CD14-positive monocyte (primary cell): ENCODE data around the gene ZNF101. TPM values are rescaled to one million over a fixed set of nuclear protein-coding genes. Genes with fewer than 3 reads are reported as not detected.

Experiments used
- DNase-seq, 3 donors: peaks; one replicate each; pipeline ENCODE4 v3.0.0-alpha.2; 2011 to 2022
- H2AFZ ChIP-seq: 2 replicates; pipeline ENCODE4 v1.6.0; 2012; ENCODE audit warnings: mild to moderate bottlenecking, low read depth, low read length, inconsistent platforms; ENCODE audit not compliant: insufficient read depth, poor library complexity, severe bottlenecking
- H3K27ac ChIP-seq, 2 donors: 1 replicate in 1 of 2; 2 replicates in 1 of 2; pipeline ENCODE4 v1.5.1; 2012 to 2013; ENCODE audit warnings: low read length in 2 of 2, control low read depth in 1 of 2, inconsistent platforms in 1 of 2, low read depth in 1 of 2, mild to moderate bottlenecking in 1 of 2
- H3K27me3 ChIP-seq, 2 donors: one replicate each; pipeline versions ENCODE4 v1.6.0 to v1.6.1; 2011 to 2013; ENCODE audit warnings: low read length in 2 of 2; ENCODE audit not compliant: control insufficient read depth in 2 of 2, insufficient read depth in 2 of 2
- H3K36me3 ChIP-seq, 2 donors: replicated peaks in 1 of 2; 1 replicate in 1 of 2; 2 replicates in 1 of 2; pipeline versions ENCODE4 v1.5.1 to v1.6.1; 2012 to 2013; ENCODE audit warnings: low read length in 2 of 2, control low read depth in 1 of 2, inconsistent platforms in 1 of 2, mild to moderate bottlenecking in 1 of 2; ENCODE audit not compliant: insufficient read depth in 2 of 2, control insufficient read depth in 1 of 2
- H3K4me1 ChIP-seq, 2 donors: 1 replicate in 1 of 2; 2 replicates in 1 of 2; pipeline versions ENCODE4 v1.5.1 to v1.6.1; 2012 to 2013; ENCODE audit warnings: low read length in 2 of 2, control low read depth in 1 of 2, inconsistent platforms in 1 of 2, mild to moderate bottlenecking in 1 of 2, moderate library complexity in 1 of 2; ENCODE audit not compliant: insufficient read depth in 2 of 2, control insufficient read depth in 1 of 2
- H3K4me2 ChIP-seq: replicated peaks from 2 replicates; pipeline ENCODE3; 2012; ENCODE audit warnings: low read length, moderate library complexity, mild to moderate bottlenecking; ENCODE audit not compliant: poor library complexity, severe bottlenecking; ENCODE audit errors: extremely low read depth
- H3K4me3 ChIP-seq, 3 experiments: fragments of 200-600 bp in 1 of 3; sonication (generic) in 1 of 3; replicated peaks in 1 of 3; 1 replicate in 2 of 3; 2 replicates in 1 of 3; pipeline ENCODE4 v1.5.1; 2011 to 2013; ENCODE audit warnings: low read length in 3 of 3, mild to moderate bottlenecking in 3 of 3, control low read depth in 2 of 3, low read depth in 2 of 3, inconsistent platforms in 1 of 3, moderate library complexity in 1 of 3
- H3K79me2 ChIP-seq: 2 replicates; pipeline ENCODE4 v1.6.0; 2012; ENCODE audit warnings: mild to moderate bottlenecking, control low read depth, inconsistent platforms, low read length, moderate library complexity; ENCODE audit not compliant: insufficient read depth
- H3K9ac ChIP-seq: 2 replicates; pipeline ENCODE4 v1.6.0; 2017; ENCODE audit warnings: low read length, mild to moderate bottlenecking; ENCODE audit not compliant: insufficient read depth, poor library complexity, severe bottlenecking
- H3K9me3 ChIP-seq, 2 donors: replicated peaks in 1 of 2; 1 replicate in 1 of 2; 2 replicates in 1 of 2; pipeline versions ENCODE4 v1.5.1 to v1.6.1; 2012 to 2013; ENCODE audit warnings: low read length in 2 of 2, control low read depth in 1 of 2; ENCODE audit not compliant: control insufficient read depth in 1 of 2, insufficient read depth in 1 of 2
- H4K20me1 ChIP-seq: 2 replicates; pipeline ENCODE4 v1.6.0; 2012; ENCODE audit warnings: mild to moderate bottlenecking, low read length, control low read depth, moderate library complexity; ENCODE audit not compliant: insufficient read depth
- H3K27ac Mint-ChIP-seq, 7 donors: one replicate each; pipeline ENCODE4 v1.8.0; 2020; ENCODE audit warnings: mild to moderate bottlenecking in 7 of 7, mixed read lengths in 7 of 7, moderate library complexity in 6 of 7, inconsistent platforms in 2 of 7
- H3K27me3 Mint-ChIP-seq, 3 donors: one replicate each; pipeline ENCODE4 v1.8.0; 2021 to 2022; ENCODE audit warnings: low read depth in 3 of 3, mild to moderate bottlenecking in 3 of 3, mixed read lengths in 3 of 3, moderate library complexity in 3 of 3, inconsistent platforms in 1 of 3
- H3K36me3 Mint-ChIP-seq, 2 donors: one replicate each; pipeline ENCODE4 v1.8.0; 2020; ENCODE audit warnings: mixed read lengths in 2 of 2, inconsistent platforms in 1 of 2, mild to moderate bottlenecking in 1 of 2
- H3K4me1 Mint-ChIP-seq: one replicate; pipeline ENCODE4 v1.8.0; 2020; ENCODE audit warnings: mild to moderate bottlenecking, mixed read lengths
- H3K4me3 Mint-ChIP-seq, 2 donors: one replicate each; pipeline ENCODE4 v1.8.0; 2020; ENCODE audit warnings: mild to moderate bottlenecking in 2 of 2, mixed read lengths in 2 of 2, moderate library complexity in 1 of 2
- H3K9me3 Mint-ChIP-seq, 7 donors: one replicate each; pipeline ENCODE4 v1.8.0; 2020 to 2022; ENCODE audit warnings: mixed read lengths in 7 of 7, mild to moderate bottlenecking in 6 of 7, moderate library complexity in 6 of 7, inconsistent platforms in 2 of 7
- CTCF ChIP-seq: fragments of 200-600 bp; IDR thresholded peaks from one replicate; pipeline ENCODE4 v1.8.0; 2022; ENCODE audit warnings: antibody characterized with exemption, mild to moderate bottlenecking
- WGBS: methylation state at CpG from one replicate; pipeline ENCODE4 v1.1.5; 2013; ENCODE audit warnings: missing lambda C conversion rate; ENCODE audit not compliant: insufficient coverage; 5-methylcytosine and 5-hydroxymethylcytosine counted together
- intact Hi-C, 2 donors: fragments of 100-400 bp; cut with micrococcal nuclease; formaldehyde crosslinking; loops; one replicate each; pipeline versions ENCODE4 v1.15.0 to v1.15.1; 2023
- polyA minus RNA-seq: library from RNA; depleted of rRNA, polyadenylated mRNA; stranded (reverse); fragments of >200 nt; gene quantifications from 2 replicates; pipeline ENCODE4 v1.2.3, GENCODE V29; 2012
- polyA plus RNA-seq, 3 donors: library from polyadenylated mRNA; depleted of rRNA in 1 of 3; unstranded in 2 of 3; stranded (reverse) in 1 of 3; fragments of 300-500 nt in 2 of 3; fragments of >200 nt in 1 of 3; fragmentation: Illumina TruSeq in 2 of 3; gene quantifications; 1 replicate in 2 of 3; 2 replicates in 1 of 3; pipeline ENCODE4 v1.2.3, GENCODE V29; 2012 to 2021
- total RNA-seq, 12 experiments: library from RNA in 1 of 12; stranded (reverse) in 1 of 12; fragments of 120-200 nt in 1 of 12; gene quantifications; one replicate each; pipeline ENCODE4 v1.2.4 and lab custom pipeline; 2013 to 2026; ENCODE audit warnings: mixed read lengths in 6 of 12, inconsistent platforms in 1 of 12

Gene ZNF101
- 17.3 TPM for total RNA-seq (2013)
- polyA plus RNA-seq (1 to 10 TPM; 4.5 to 8.4 (median 5.5) TPM), polyA minus RNA-seq (3.5 and 4.9 TPM in 2 replicates), total RNA-seq (lab: John Stamatoyannopoulos, UW) (3.8 to 10.6 (median 4.8) reads per million in 11 experiments)

- Histone ChIP-seq H2AFZ (peak within 1 kb of the TSS; percentile 99), H3K79me2 (peaks cover 48% of the 10 kb centered on the region)
Observed at GRCh38 chr19:19668230-19669012, at the start of gene ZNF101. Gene ZNF101 (plus strand): TSS chr19:19668839. CDS start chr19:19668964, 125 bp downstream.

More at GRCh38 chr19:19668230-19669012, at the start of gene ZNF101:
- Histone ChIP-seq H4K20me1 (no peaks in the 10 kb centered on the region), H3K4me1 (peaks cover 13 to 28% of the 10 kb centered on the region in 2 donors), H3K9me3 (peaks cover 23 to 33% of the 10 kb centered on the region in 2 donors), H3K27me3 (no peaks in the 10 kb centered on the region), H3K4me3 (peak within 1 kb of the TSS; percentile 66 to 97 (median 84)), H3K36me3 (peaks cover 7 to 14% of the 10 kb centered on the region in 2 donors), H3K4me2 (peak within 1 kb of the TSS; percentile 99), H3K27ac (peak within 1 kb of the TSS; percentile 78 to 85), H3K9ac (peak within 1 kb of the TSS; percentile 94)
- Mint-ChIP-seq H3K4me3 (peak within 1 kb of the TSS; percentile 94 to 99), H3K36me3 (peaks cover 20 to 30% of the 10 kb centered on the region in 2 donors), H3K27ac (peak within 1 kb of the TSS; percentile 87 to 95 (median 94)), H3K4me1 (peaks cover 19% of the 10 kb centered on the region), H3K27me3 (peaks cover 0 to 2% (median 0%) of the 10 kb centered on the region in 3 donors), H3K9me3 (peaks cover 18 to 43% (median 28%) of the 10 kb centered on the region in 7 donors)
- DNase-seq, result peak; percentile 85 to 91 (median 86)
- TF ChIP-seq CTCF, result no peak
- WGBS, result under 1% methylated on average over 36 of the region's 36 CpGs
- intact Hi-C loops, result loop anchor here (5.0 to 10.0 kb wide), 4 partner anchors 64 to 236 kb away; partner anchors contain the start of genes ZNF14 (in 1 of the 2), ZNF506 (in 1 of the 2) and ZNF93 (in 1 of the 2)
